Right cardiac atrium (tissue), 5 donors: Measurements from ENCODE around the gene TMEM272. TPM values are rescaled to one million over a fixed set of nuclear protein-coding genes. Genes with fewer than 3 reads are reported as not detected.

Experiments used
- ATAC-seq, 2 donors: fragments of 200-7000 bp; cut with Tn5 transposase; one replicate each; pipeline versions ENCODE4 v1.8.0 to v1.9.1; 2020; ENCODE audit warnings: moderate library complexity in 2 of 2, mild to moderate bottlenecking in 1 of 2
- DNase-seq, 3 donors: peaks; one replicate each; pipeline ENCODE4 v3.0.0-alpha.2; 2020
- H3K27ac ChIP-seq: one replicate; pipeline ENCODE4 v1.5.1; 2013; ENCODE audit warnings: mild to moderate bottlenecking, low read length, control low read depth, moderate library complexity
- H3K27me3 ChIP-seq: one replicate; pipeline ENCODE4 v1.6.1; 2013; ENCODE audit not compliant: control insufficient read depth, insufficient read depth
- H3K4me1 ChIP-seq: one replicate; pipeline ENCODE4 v1.6.1; 2013; ENCODE audit warnings: low read length; ENCODE audit not compliant: control insufficient read depth, insufficient read depth
- H3K4me3 ChIP-seq: one replicate; pipeline ENCODE4 v1.5.1; 2013; ENCODE audit warnings: low read length, control low read depth
- H3K9me3 ChIP-seq: one replicate; pipeline ENCODE4 v1.6.1; 2013; ENCODE audit warnings: low read length; ENCODE audit not compliant: control insufficient read depth
- WGBS: extraction: QIAGEN DNeasy Blood & Tissue Kit; methylation state at CpG from one replicate; pipeline ENCODE4 v1.1.7; 2013; 5-methylcytosine and 5-hydroxymethylcytosine counted together
- intact Hi-C, 4 donors: fragments of 100-400 bp; cut with DNase I; formaldehyde crosslinking; loops; one replicate each; pipeline versions ENCODE4 v1.11.0 to v1.14.0; 2022 to 2023
- polyA plus RNA-seq: library from polyadenylated mRNA; stranded (reverse); fragments of 200-250 nt; gene quantifications from one replicate; pipeline ENCODE4 v1.2.3, GENCODE V29; 2013
- total RNA-seq, 4 donors: library from RNA; stranded (reverse); fragmentation: NEBNext Ultra II Directional; extraction: Animal tissue kit (Norgen Biotek cat#: 25700); gene quantifications; one replicate each; pipeline ENCODE4 v1.2.1, GENCODE V29; 2021
- donor health status: healthy with polysubstance abuse.
- donor health status: DM: no; HTN: yes; CAD: no.
- donor health status: DM: no; HTN: no; CAD: no.
- donor health status: DM: no; HTN: yes; CAD: no; lungs with severe emphysema.
- donor health status: DM: yes; HTN: yes; CAD: no.

Gene TMEM272
- total and polyA plus RNA-seq, 5 donors, result 2.7 to 8.2 (median 4.3) TPM

DNA sequence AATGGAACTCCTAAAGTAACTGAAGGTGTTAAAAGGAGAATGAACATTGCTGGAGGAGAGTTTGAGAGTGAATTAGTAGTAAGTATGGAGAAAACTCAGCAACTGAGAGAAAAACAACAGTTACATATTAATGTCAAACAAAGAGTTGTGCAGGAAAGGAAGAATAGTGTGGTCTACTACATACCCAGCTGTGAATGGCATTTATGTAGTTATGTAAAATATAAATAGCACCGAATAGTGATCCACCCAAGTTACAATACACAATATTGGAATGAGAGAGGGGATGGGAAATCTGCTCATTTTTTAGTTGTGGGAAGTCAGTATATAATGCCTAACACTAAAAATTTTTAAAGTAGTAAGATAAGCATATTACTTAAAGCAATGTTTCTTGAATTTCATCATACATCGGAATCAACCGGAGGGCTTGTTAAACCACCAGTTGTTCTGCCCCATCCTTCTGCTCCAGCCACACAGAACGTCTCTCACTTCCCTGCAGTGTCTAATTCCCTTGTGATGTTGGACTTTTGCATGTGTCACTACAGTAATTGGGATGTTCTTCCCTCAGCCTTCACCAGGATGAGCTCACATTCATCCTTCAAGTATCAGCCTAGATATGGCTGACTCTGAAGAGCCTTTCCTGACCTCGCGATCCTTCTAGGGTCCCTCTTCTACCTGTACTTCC is 28.3 kb upstream of the TMEM272 start:
- DNase-seq (no peak), ATAC-seq (no peak)
- 92% methylated on average over 6 of the region's 6 CpGs for WGBS
- H3K9me3 ChIP-seq, result no peaks in the 10 kb centered on the region
- H3K27ac ChIP-seq, result no peak overlapping the region
- H3K27me3 ChIP-seq, result no peaks in the 10 kb centered on the region
- no peak overlapping the region for H3K4me3 ChIP-seq
- intact Hi-C loops, result no loop called here
- H3K4me1 ChIP-seq, result no peaks in the 10 kb centered on the region

DNA sequence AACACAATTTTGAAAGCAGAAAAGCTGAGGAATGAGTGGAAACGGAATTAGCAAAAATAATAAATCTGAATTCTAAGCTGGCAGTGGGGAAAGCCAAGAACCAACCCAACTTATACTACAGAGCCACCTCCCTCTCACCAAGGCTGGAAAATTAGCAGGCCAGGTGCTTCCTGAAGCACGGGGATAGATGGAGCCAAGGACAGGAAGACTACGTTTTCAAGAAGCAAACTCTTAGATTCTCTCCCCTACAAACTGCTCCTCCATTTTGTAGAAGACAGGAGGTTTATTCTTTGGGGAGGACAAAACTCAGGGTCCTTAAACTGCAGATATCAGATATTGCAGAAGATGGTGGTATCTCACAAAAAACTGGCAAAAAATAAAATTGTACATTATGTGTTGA is 25.6 kb upstream of the TMEM272 start:
- no peaks in the 10 kb centered on the region for H3K27me3 ChIP-seq
- no peaks in the 10 kb centered on the region for H3K9me3 ChIP-seq
- no peaks in the 10 kb centered on the region for H3K4me1 ChIP-seq
- ATAC-seq, result no peak
- no peak overlapping the region for H3K4me3 ChIP-seq
- 58% methylated on average over 3 of the region's 3 CpGs for WGBS
- H3K27ac ChIP-seq, result no peak overlapping the region
- intact Hi-C loops, result no loop called here
- no peak for DNase-seq

- Histone ChIP-seq H3K4me1 (no peaks in the 10 kb centered on the region), H3K4me3 (no peak overlapping the region), H3K9me3 (no peaks in the 10 kb centered on the region), H3K27ac (no peak overlapping the region), H3K27me3 (no peaks in the 10 kb centered on the region)
- no peak for ATAC-seq
- WGBS, result 84% methylated on average over 6 of the region's 6 CpGs
- DNase-seq, result no peak
- intact Hi-C loops, result no loop called here
Measured at GRCh38 chr13:51869916-51870315, 24.9 kb upstream of the TMEM272 start.

- 96% methylated on average over 4 of the region's 4 CpGs for WGBS
- intact Hi-C loops, result no loop called here
Measured at GRCh38 chr13:51867062-51867461, 22.1 kb upstream of the TMEM272 start.

DNA sequence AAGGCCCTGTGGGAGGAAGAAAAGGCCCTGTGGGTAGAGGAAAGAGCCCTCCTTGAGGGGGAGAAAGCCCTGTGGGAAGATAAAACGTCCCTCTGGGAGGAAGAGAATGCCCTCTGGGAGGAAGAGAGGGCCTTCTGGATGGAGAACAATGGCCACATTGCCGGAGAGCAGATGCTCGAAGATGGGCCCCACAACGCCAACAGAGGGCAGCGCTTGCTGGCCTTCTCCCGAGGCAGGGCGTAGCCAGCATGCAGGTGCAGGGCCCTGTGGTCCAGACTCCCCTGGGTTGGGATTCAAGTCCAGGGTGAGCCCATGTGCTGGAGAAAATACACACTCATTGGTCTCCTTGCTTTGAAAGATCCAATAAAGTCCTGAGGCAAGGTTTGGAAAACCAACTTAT is 20.9 kb upstream of the TMEM272 start:
- Histone ChIP-seq H3K27me3 (no peaks in the 10 kb centered on the region), H3K9me3 (no peaks in the 10 kb centered on the region), H3K27ac (no peak overlapping the region), H3K4me3 (no peak overlapping the region), H3K4me1 (no peaks in the 10 kb centered on the region)
- ATAC-seq (no peak), DNase-seq (no peak)
- intact Hi-C loops, result no loop called here
- 82% methylated on average over 7 of the region's 7 CpGs for WGBS

More at GRCh38 chr13:51867062-51867461, 22.1 kb upstream of the TMEM272 start:
- Histone ChIP-seq H3K4me1 (no peaks in the 10 kb centered on the region), H3K27ac (no peak overlapping the region), H3K4me3 (no peak overlapping the region), H3K9me3 (no peaks in the 10 kb centered on the region), H3K27me3 (no peaks in the 10 kb centered on the region)
- ATAC-seq (no peak), DNase-seq (no peak)

GRCh38 chr13:51862957-51863356 is 18.0 kb upstream of the TMEM272 start:
- Histone ChIP-seq H3K4me1 (no peaks in the 10 kb centered on the region), H3K27me3 (no peaks in the 10 kb centered on the region), H3K27ac (no peak overlapping the region), H3K9me3 (no peaks in the 10 kb centered on the region), H3K4me3 (no peak overlapping the region)
- intact Hi-C loops, result no loop called here
- ATAC-seq, result no peak
- 69% methylated on average over 7 of the region's 7 CpGs for WGBS
- no peak for DNase-seq

- Histone ChIP-seq H3K9me3 (no peaks in the 10 kb centered on the region), H3K4me3 (no peak within 1 kb of the TSS), H3K27me3 (no peaks in the 10 kb centered on the region), H3K4me1 (no peaks in the 10 kb centered on the region), H3K27ac (no peak within 1 kb of the TSS)
- ATAC-seq, result no peak
- WGBS, result 82% methylated on average over 5 of the region's 5 CpGs
- no peak for DNase-seq
- intact Hi-C loops, result no loop called here
Measured at GRCh38 chr13:51861723-51862300, 16.8 kb upstream of the TMEM272 start, which contains the start of gene CCDC70. Gene CCDC70, plus strand, starts transcription at chr13:51861969. Its CDS starts 3,443 bp downstream, at chr13:51865412.

DNA sequence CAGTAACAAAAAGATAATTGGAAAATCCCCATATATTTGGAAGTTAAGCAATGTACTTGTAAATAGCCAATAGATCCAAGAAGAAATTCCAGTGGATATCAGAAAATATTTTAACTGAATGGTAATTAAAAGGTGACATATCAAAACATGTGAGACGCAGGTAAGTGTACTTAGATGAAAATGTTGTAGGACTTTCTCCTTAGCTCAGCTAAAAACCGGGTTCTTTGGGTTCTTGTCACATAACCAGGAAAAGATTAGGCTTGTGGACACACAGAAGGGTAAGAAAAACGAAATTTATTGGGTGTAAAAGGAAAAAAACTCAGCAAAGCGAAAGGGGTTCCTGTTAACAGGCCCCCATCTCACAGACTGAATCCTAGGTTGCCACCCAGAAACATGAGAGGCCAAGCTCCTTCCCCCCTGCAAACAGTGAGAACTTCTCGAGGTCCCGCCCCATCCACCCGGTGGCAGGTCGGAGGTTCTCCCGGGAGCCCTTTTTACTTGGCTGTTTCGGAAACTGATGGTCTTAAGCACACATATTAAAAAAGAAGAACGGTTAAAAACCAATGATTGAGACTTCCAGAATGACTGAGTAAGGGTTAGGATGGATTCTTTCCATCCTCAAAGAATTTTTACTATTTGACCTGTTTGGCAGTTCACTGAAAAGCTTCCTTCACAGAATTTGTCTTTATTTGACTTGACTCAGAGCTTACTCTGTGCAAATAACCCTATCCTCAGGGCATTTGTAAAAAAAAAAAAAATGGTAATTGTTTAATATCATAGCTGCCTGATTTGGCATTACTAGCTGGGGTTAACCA is 13.7 kb upstream of the TMEM272 start:
- 52% methylated on average over 11 of the region's 11 CpGs for WGBS
- ATAC-seq, result no peak
- no peak overlapping the region for H3K27ac ChIP-seq
- H3K4me1 ChIP-seq, result no peaks in the 10 kb centered on the region
- no peaks in the 10 kb centered on the region for H3K9me3 ChIP-seq
- no peaks in the 10 kb centered on the region for H3K27me3 ChIP-seq
- no peak overlapping the region for H3K4me3 ChIP-seq
- intact Hi-C loops, result no loop called here
- DNase-seq, result no peak

GRCh38 chr13:51856998-51857397 is 12.0 kb upstream of the TMEM272 start:
- no peaks in the 10 kb centered on the region for H3K4me1 ChIP-seq
- ATAC-seq (no peak), DNase-seq (no peak)
- no peak overlapping the region for H3K27ac ChIP-seq
- intact Hi-C loops, result no loop called here
- WGBS, result 81% methylated on average over 1 of the region's 1 CpG
- H3K4me3 ChIP-seq, result no peak overlapping the region
- no peaks in the 10 kb centered on the region for H3K9me3 ChIP-seq
- no peaks in the 10 kb centered on the region for H3K27me3 ChIP-seq

DNA sequence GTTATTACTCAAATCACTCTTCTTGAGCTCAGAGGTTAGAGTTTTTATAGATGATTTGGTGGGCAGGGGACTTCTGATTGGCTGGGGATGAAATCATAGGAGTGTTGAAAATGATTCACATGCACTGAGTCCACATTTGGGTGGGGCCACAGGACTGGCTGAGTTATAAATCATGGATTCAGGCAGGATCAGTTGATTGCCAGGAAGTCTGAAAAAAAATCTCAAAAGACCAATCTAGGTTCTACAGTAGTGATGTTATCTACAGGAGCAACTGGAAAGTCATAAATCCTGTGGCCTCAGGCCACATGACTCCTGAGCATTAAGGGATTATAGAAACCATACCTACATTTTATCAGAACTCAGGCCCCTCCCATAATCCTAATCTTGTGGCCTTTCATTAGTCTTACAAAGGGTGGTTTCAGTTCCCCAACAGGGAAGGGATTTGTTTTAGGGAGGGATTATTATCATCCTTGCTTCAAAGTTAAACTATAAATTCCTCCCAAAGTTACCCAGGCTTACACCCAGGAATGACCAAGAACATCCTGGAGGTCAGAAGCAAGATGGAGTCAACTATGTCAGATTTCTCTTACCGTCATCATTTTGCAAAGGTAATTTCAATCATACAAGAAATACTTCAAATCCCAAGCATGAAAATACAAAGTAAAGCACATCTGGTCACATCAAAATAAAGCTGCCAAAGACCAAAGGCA is 11.2 kb upstream of the TMEM272 start:
- 95% methylated on average over 1 of the region's 1 CpG for WGBS
- Histone ChIP-seq H3K4me3 (no peak overlapping the region), H3K27ac (no peak overlapping the region), H3K9me3 (no peaks in the 10 kb centered on the region), H3K27me3 (no peaks in the 10 kb centered on the region), H3K4me1 (no peaks in the 10 kb centered on the region)
- DNase-seq (no peak), ATAC-seq (no peak)
- intact Hi-C loops, result no loop called here
